ENCODE data around the gene PDXDC1. TPM values are rescaled to one million over a fixed set of nuclear protein-coding genes. Genes with fewer than 3 reads are reported as not detected.
A peak's percentile ranks its signal among the peaks of the same experiment; 100 is the strongest.
"Not testable (repeated sequence)": the region's sequence is repeated elsewhere in the genome, so short reads cannot be mapped to it uniquely, and the experiment has no call there.

Gene PDXDC1
- total RNA-seq, 2 donors from 2014 or later: 63.3 to 66.2 TPM

DNA sequence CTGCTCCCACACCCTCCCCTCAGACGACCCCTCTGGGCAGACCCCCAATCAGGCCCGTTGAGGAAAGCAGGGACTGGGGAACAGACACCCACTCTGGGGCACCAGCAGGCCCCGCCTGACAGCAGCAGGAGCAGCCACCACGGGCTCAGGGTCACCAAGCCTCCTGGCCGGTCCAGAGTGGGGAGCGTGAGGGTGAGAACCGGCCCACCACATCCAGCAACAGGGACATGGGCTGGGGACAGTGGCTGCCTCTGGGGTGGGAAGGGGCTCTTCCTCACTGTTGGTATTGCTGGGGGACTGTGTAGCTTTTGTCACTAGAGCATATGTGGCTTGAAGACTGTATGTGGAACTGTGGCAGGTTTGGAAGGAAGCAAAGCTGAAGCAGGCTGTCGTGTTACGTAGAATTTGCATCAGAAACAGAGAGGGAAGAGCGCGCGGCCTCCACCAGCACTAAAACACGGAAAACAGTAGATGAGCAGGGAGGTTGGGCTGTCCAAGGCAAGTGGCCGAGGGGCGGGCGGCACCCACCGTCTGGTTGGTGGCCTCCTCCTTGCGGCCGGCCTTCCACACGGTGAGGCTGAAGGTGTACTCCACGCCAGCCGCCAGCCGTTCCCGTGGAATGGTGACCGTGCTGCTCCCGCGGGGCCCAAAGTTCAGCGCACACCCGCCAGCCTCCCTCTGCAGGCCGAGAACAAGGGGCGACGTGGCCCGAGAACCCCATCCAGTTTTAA lies 160.1 kb downstream of the PDXDC1 start:
- H3K4me1 ChIP-seq; H3K27me3 ChIP-seq; H3K27ac ChIP-seq; H3K4me3 ChIP-seq; H3K36me3 ChIP-seq (replicated peaks in 1 of 2; ENCODE audit: insufficient read depth in 1 of 2, low read depth in 2 of 2); DNase-seq; ATAC-seq; intact Hi-C loops (cut with DNase I); H3K9me3 ChIP-seq: not testable (repeated sequence)
- WGBS, 2 donors: 80 to 100% methylated on average over 2 to 6 of the region's 33 CpGs

DNA sequence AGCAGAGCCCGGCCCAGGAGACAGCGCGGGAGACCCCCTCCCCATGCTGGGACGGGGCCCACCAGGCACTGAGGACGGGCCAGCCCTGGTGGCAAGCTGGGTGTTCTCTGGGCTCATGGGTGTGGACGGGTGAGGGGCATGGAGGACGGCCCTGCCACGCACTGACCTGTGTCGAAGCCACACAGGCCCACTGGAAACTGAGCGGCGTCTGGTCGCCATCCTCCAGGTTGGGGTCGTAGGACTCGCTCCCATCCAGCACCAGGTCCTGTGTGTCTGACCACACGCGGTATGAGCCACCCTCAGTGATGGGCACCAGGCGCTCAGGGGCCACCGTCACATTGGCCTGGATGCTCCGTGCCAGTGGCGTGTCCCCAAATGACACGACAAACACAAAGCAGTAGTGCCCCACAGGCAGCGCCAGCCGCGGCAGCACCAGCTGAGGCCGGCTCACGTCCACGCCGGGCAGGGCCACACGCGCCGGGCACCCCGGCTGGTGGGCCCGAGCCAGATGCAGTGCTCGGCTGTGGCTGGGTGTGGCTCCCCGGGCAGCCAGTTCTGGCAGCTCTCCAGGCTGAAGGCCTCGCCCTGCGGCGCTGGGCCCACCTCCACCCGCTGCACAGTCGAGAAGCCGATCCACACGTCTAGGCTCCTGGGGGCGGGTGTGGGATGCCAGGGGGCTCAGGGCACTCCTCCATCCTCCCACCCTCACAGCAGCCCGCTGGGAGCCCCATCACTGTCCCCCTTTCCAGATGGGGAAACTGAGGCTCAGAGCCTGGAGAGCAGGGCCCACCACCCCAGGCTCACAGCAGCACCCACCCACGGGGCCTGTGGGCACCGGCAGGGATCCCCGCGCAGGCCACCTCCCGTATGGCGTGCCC lies 160.9 kb downstream of the PDXDC1 start:
- H3K27ac ChIP-seq; intact Hi-C loops (cut with DNase I); H3K9me3 ChIP-seq; H3K4me1 ChIP-seq; ATAC-seq; H3K36me3 ChIP-seq (replicated peaks in 1 of 2; ENCODE audit: insufficient read depth in 1 of 2, low read depth in 2 of 2); H3K27me3 ChIP-seq; H3K4me3 ChIP-seq; DNase-seq: not testable (repeated sequence)
- WGBS, 2 donors: 91% methylated on average over 29 of the region's 50 CpGs; no CpG with 5 or more reads in 1 of the 2 donors

DNA sequence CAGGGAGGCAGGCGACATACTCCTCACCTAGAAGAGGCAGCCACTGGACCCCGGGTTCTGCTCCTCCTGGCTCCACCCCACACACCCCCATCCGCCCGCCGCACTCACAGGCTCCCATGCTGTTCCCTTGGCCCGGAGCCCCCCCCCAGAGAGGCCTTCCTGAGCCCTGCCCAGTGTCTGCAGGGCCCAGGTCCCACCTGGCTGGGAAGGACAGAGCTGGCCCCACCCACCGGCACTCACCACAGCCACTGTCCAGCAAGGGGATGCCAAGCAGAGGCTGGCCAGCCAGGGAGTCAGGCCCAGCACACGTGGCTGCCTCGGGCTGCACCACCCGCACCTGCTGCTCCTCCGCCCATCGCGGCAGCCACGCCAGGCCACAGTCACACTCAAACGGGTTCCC lies 162.7 kb downstream of the PDXDC1 start:
- ATAC-seq; H3K27ac ChIP-seq; H3K36me3 ChIP-seq (replicated peaks in 1 of 2; ENCODE audit: insufficient read depth in 1 of 2, low read depth in 2 of 2); H3K4me1 ChIP-seq; DNase-seq; intact Hi-C loops (cut with DNase I); H3K9me3 ChIP-seq; H3K4me3 ChIP-seq; H3K27me3 ChIP-seq: not testable (repeated sequence)
- WGBS, 2 donors: 78% methylated on average over 4 of the region's 15 CpGs; no CpG with 5 or more reads in 1 of the 2 donors

DNA sequence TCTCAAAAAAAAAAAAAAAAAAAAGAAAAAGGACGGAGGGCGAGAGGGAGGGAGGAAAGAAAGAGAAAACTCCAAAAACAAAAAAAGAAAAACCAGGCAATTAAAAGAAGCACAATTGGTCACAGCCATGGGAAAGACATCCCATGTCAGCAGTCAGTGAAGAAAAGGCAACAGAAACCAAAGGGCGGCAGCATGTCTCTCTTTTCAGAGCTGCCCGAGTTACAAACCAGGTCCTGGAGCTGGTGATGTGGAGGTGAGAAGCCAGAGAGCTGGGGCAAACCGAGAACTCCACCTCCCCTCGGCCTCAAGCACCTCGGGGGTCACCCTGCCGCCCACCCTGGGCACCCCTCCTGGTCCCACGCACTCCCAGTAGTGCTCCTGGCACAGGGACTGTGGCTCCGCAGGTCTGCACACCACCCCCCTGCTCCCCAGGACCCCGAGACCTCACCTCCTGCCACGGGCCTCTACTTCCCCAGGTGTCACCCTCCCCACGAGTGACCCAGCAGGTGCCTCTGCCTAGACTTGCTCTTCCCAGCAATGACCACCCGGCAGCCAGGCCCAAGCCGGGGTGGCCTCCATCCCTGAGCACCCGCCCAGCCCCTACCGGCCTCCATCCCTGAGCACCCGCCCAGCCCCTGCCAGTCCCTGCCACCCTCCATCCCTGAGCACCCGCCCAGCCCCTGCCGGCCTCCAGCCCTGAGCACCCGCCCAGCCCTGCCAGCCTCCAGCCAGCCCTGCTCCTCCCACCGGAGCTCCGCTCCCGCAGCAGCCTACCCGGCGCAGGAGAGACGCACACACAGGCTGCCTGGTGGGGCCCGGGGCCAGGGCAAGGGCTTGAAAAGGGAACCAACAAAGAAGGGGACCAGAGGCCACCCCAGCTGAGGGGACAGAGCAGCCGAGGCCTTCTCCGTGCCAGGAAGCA lies 165.9 kb downstream of the PDXDC1 start:
- H3K4me3 ChIP-seq; intact Hi-C loops (cut with DNase I); H3K9me3 ChIP-seq; DNase-seq; H3K27me3 ChIP-seq; H3K4me1 ChIP-seq; H3K36me3 ChIP-seq (replicated peaks in 1 of 2; ENCODE audit: insufficient read depth in 1 of 2, low read depth in 2 of 2); ATAC-seq; H3K27ac ChIP-seq: not testable (repeated sequence)
- 77 to 88% methylated on average over 8 to 28 of the region's 30 CpGs for WGBS, 2 donors

DNA sequence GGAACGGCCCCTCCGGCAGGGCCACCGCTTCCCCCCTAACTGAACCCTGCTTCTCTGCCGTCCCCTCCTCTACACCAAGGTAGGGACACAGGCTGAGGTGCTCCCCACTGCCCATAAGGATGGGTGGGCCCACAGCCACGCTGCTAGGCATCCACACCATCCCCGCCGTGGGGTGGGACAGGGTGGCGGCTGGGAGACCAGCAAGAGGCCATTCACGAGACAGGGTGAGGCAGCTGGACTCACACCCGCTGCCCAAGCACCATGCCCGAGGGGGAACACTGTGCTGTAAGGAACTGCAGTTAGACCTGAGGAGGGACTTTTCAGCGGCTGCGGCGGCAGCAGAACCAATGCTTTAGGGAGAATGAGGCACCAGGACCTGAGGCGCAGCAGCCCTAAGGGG lies 166.8 kb downstream of the PDXDC1 start:
- no peak overlapping the region for H3K27ac ChIP-seq

DNA sequence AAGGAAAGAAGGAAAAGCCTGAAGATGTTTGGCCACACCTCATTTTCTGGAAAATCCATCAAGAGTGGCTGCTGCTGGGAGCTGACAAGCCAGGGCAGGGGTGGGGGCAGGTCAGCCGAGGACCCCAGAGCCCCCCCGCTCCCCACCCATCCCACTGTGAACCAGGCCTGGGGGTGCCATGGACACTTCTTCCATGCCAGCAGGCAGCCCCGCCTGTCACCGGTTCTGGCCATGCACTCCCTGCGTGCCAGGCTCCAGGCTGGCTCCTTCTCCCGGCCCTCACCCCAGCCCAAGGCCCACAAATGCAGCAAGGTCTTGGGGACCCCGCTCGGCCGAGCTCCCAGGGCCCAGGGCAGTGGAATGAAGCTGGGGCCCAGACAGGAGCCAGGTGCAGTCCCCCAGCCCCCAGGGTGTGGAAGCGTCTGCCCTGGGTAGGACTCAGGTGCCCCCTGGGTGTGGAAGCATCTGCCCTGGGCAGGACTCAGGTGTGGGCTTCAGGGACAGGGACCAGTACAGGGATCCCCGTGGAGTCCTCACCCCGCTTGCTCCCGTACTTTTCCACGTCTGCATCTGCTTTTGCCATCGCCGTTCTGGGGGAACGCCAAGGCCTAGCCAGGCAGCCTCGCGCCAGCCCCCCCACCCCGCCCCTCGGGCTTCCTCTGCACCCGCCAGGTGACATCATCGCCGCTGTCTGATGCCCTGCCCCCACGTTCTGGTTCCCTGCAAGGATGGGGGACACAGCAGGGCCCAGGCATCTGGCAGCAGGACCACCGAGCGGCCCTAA lies 167.5 kb downstream of the PDXDC1 start:
- H3K9me3 ChIP-seq; H3K27me3 ChIP-seq; H3K4me3 ChIP-seq; DNase-seq; H3K27ac ChIP-seq; ATAC-seq; H3K4me1 ChIP-seq; intact Hi-C loops (cut with DNase I); H3K36me3 ChIP-seq (replicated peaks in 1 of 2; ENCODE audit: insufficient read depth in 1 of 2, low read depth in 2 of 2): not testable (repeated sequence)
- WGBS, 2 donors: 82% methylated on average over 8 of the region's 27 CpGs; no CpG with 5 or more reads in 1 of the 2 donors

More for the DNA sequence above, 166.8 kb downstream of the PDXDC1 start:
- Histone ChIP-seq H3K4me1 (peaks cover 9% of the 10 kb centered on the region), H3K27me3 (no peaks in the 10 kb centered on the region), H3K36me3 (replicated peaks in 1 of 2; ENCODE audit: insufficient read depth in 1 of 2, low read depth in 2 of 2) (no peaks in the 10 kb centered on the region), H3K4me3 (no peak overlapping the region), H3K9me3 (no peaks in the 10 kb centered on the region)
- intact Hi-C loops (cut with DNase I): no loop called here
- WGBS, 2 donors: 89% methylated on average over 8 of the region's 15 CpGs; no CpG with 5 or more reads in 1 of the 2 donors
- ATAC-seq (no peak), DNase-seq (no peak)
- TF ChIP-seq, protein P1, sequence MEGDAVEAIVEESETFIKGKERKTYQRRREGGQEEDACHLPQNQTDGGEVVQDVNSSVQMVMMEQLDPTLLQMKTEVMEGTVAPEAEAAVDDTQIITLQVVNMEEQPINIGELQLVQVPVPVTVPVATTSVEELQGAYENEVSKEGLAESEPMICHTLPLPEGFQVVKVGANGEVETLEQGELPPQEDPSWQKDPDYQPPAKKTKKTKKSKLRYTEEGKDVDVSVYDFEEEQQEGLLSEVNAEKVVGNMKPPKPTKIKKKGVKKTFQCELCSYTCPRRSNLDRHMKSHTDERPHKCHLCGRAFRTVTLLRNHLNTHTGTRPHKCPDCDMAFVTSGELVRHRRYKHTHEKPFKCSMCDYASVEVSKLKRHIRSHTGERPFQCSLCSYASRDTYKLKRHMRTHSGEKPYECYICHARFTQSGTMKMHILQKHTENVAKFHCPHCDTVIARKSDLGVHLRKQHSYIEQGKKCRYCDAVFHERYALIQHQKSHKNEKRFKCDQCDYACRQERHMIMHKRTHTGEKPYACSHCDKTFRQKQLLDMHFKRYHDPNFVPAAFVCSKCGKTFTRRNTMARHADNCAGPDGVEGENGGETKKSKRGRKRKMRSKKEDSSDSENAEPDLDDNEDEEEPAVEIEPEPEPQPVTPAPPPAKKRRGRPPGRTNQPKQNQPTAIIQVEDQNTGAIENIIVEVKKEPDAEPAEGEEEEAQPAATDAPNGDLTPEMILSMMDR (IDR thresholded peaks at IDR 0.05): no peak
- no peak for TF ChIP-seq POLR2A (IDR thresholded peaks at IDR 0.05)

DNA sequence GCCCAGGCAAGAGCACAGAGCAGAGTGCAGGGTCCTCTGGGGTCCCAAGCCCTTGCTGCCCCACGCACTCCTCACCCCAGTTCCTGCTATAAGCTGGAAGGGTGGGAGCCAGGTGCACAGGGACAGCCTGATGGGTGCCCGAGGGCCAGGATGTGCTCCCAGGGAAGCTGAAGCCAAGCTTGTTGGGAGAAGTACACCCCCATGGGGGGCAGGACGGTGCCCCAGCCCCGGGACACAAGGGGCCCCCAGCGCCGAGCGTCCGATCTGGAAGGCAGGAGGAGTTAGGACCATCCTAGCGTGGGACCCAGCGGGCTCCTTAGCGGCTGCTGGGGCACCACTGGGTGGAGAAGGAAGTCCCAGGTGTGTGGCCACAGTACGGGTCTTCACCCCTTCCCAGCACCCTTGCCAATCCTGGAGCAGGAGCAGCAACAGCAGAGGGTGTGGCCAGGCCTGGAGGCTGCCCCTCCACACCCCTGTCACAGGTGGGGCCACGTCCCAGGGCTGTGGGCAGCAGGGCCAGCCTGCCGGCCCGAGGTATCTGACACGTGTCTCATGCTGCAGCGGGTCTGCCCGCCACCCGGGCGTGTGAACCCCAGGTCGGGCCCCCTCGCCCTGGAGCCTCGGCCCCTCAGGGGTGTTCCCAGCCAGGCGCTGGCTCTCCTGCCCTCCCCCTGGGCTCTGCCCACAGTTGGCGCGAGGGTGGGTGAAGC lies 168.2 kb downstream of the PDXDC1 start:
- H3K27ac ChIP-seq; H3K9me3 ChIP-seq; intact Hi-C loops (cut with DNase I); H3K4me3 ChIP-seq; H3K36me3 ChIP-seq (replicated peaks in 1 of 2; ENCODE audit: insufficient read depth in 1 of 2, low read depth in 2 of 2); ATAC-seq; DNase-seq; H3K27me3 ChIP-seq; H3K4me1 ChIP-seq: not testable (repeated sequence)
- WGBS, 2 donors: 40% methylated on average over 1 of the region's 26 CpGs; no CpG with 5 or more reads in 1 of the 2 donors

DNA sequence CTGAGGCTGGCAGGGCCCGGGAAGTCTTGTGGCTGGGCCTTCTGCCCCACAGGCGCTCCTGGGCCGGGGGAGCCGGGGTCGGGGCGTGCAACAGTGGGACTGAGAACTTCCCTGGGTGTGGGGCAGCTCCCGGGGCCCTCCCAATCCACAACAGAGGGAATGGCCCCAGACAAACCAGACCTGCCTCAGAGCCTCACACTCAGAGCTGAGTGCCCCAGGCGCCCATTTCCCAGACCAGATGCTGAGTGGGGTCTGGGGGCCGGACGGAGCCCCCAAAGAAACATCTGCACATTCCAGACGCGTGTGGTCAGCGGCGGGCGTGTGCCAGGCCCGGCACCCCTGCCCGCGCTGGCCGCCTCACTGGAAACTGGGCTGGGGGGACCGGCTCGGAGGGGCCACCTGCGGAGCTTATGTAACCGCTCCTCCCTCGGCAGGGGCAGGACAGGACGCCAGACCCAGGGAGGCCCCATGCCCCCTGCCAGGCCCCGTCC lies 168.8 kb downstream of the PDXDC1 start:
- H3K36me3 ChIP-seq (replicated peaks in 1 of 2; ENCODE audit: insufficient read depth in 1 of 2, low read depth in 2 of 2); DNase-seq; intact Hi-C loops (cut with DNase I); H3K27me3 ChIP-seq; H3K9me3 ChIP-seq; H3K27ac ChIP-seq; H3K4me3 ChIP-seq; H3K4me1 ChIP-seq; ATAC-seq: not testable (repeated sequence)
- 77% methylated on average over 18 of the region's 26 CpGs; no CpG with 5 or more reads in 1 of the 2 donors for WGBS, 2 donors

DNA sequence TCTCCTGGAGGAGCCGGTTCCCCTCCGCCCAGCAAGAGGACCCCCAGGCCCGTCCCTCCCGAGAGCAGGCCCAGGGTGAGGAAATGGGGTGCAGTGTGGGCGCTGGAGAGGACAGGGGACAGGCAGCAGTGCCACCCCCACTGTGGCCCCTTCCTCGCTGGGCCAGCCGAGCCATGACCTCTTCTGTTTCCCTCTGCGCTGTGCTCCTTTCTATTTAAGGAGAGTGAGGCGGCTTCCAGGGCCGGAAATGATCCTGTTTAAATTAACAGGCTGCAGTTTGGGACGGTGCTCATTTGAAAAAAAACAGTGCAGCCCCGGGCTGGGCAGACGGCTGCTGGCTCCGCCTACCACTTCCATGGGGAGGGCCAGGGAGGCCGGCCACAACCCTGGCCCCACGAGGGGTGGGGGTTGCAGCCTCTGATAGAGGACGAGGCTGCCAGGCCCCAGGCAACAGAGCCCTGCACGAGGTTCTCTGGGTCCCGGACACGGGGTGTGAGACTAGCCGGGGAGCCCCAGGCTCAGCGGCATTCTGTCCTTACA lies 169.3 kb downstream of the PDXDC1 start:
- ATAC-seq: peak; percentile 21
- H3K4me1 ChIP-seq; H3K9me3 ChIP-seq; H3K4me3 ChIP-seq; H3K27me3 ChIP-seq; intact Hi-C loops (cut with DNase I); DNase-seq; H3K27ac ChIP-seq; H3K36me3 ChIP-seq (replicated peaks in 1 of 2; ENCODE audit: insufficient read depth in 1 of 2, low read depth in 2 of 2): not testable (repeated sequence)
- WGBS, 2 donors: 49 to 73% methylated on average over 12 to 21 of the region's 22 CpGs
